HepG2 (cell line): ENCODE results near the gene SH3PXD2A. TPM values are rescaled to one million over a fixed set of nuclear protein-coding genes. Genes with fewer than 3 reads are reported as not detected.

Experiments
- ATAC-seq: fragments of 200-7000 bp; cut with Tn5 transposase; 3 replicates; pipeline ENCODE4 v1.9.1; 2020; ENCODE audit warnings: mild to moderate bottlenecking, moderate library complexity
- BruUV-seq: library from RNA; stranded (reverse); fragments of 400-500 nt; replicated peaks from 2 replicates; lab custom pipeline; 2021; lab: Mats Ljungman, UMichigan
- CTCF ChIA-PET: fragments of 300-600 bp; formaldehyde crosslinking; extraction: SDS; loops from one replicate; lab custom pipeline; 2021; ENCODE audit warnings: low total read pairs, inconsistent platforms, low intra/inter-chr PET ratio; lab: Yijun Ruan, JAX
- POLR2A ChIA-PET: fragments of 350-600 bp; sonication (Branson Sonifier 250); formaldehyde crosslinking; loops from one replicate; lab custom pipeline; 2020; ENCODE audit warnings: antibody characterized with exemption, inconsistent platforms; lab: Yijun Ruan, JAX
- DNase-seq: peaks from one replicate; pipeline ENCODE4 v3.0.0-alpha.2; 2015; ENCODE audit warnings: low spot score
- FAIRE-seq: peaks from 3 replicates; lab custom pipeline; 2011; peaks lifted over from hg19 to GRCh38; lab: Jason Lieb, UNC
- H2AFZ ChIP-seq: one replicate; pipeline ENCODE4 v1.6.1; 2011; ENCODE audit warnings: low read length, inconsistent platforms
- H3K27ac ChIP-seq: fragments of 300-600 bp; 3 replicates; pipeline ENCODE4 v1.8.0; 2011; ENCODE audit warnings: mixed run types, mild to moderate bottlenecking, mixed read lengths, low read length, inconsistent platforms; ENCODE audit not compliant: insufficient read depth; ENCODE audit errors: extremely low read length
- H3K27me3 ChIP-seq, 2 experiments: fragments of 200-600 bp in 1 of 2; 2 replicates in 1 of 2; 3 replicates in 1 of 2; pipeline versions ENCODE4 v1.6.0 to v1.8.0; 2011; ENCODE audit warnings: low read length in 2 of 2, mild to moderate bottlenecking in 2 of 2, moderate library complexity in 2 of 2, inconsistent platforms in 1 of 2; ENCODE audit not compliant: insufficient read depth in 2 of 2, control insufficient read depth in 1 of 2
- H3K36me3 ChIP-seq, 2 experiments: fragments of 200-600 bp in 1 of 2; replicated peaks in 1 of 2; 2 replicates in 1 of 2; 3 replicates in 1 of 2; pipeline versions ENCODE4 v1.5.1 to v1.8.0; 2011; ENCODE audit warnings: low read length in 2 of 2, inconsistent platforms in 1 of 2; ENCODE audit not compliant: insufficient read depth in 2 of 2, control insufficient read depth in 1 of 2
- H3K4me1 ChIP-seq: 2 replicates; pipeline ENCODE4 v1.5.1; 2012; ENCODE audit warnings: low read length, inconsistent platforms; ENCODE audit not compliant: insufficient read depth
- H3K4me2 ChIP-seq: 2 replicates; pipeline ENCODE4 v1.6.0; 2011; ENCODE audit warnings: low read depth, low read length, inconsistent platforms
- H3K4me3 ChIP-seq, 3 experiments: fragments of 200-600 bp in 1 of 3; sonication (generic), shearing (Covaris generic) in 1 of 3; replicated peaks in 1 of 3; 2 replicates each; pipeline ENCODE4 v1.5.1; 2011 to 2016; ENCODE audit warnings: low read length in 3 of 3, inconsistent platforms in 2 of 3, low read depth in 2 of 3, mild to moderate bottlenecking in 2 of 3, control low read depth in 1 of 3, mixed read lengths in 1 of 3; ENCODE audit not compliant: insufficient read depth in 1 of 3
- H3K79me2 ChIP-seq: one replicate; pipeline ENCODE4 v1.6.1; 2011; ENCODE audit warnings: low read length, inconsistent platforms; ENCODE audit not compliant: insufficient read depth
- H3K9ac ChIP-seq: 2 replicates; pipeline ENCODE4 v1.6.0; 2011; ENCODE audit warnings: mild to moderate bottlenecking, low read depth, low read length, inconsistent platforms; ENCODE audit not compliant: insufficient read depth
- H3K9me3 ChIP-seq: 2 replicates; pipeline ENCODE4 v1.5.1; 2012; ENCODE audit warnings: mild to moderate bottlenecking, low read length
- H4K20me1 ChIP-seq: 2 replicates; pipeline ENCODE4 v1.6.0; 2011; ENCODE audit warnings: inconsistent platforms, mild to moderate bottlenecking, low read length, moderate library complexity; ENCODE audit not compliant: insufficient read depth
- BCL6 ChIP-seq: IDR thresholded peaks from 2 replicates; pipeline ENCODE4 v1.6.1; 2016; ENCODE audit warnings: missing genetic modification reagents, missing compliant biosample characterization
- IRX3 ChIP-seq: sonication (generic); formaldehyde crosslinking; IDR thresholded peaks from 2 replicates; pipeline ENCODE4 v1.8.1; 2023; ENCODE audit warnings: mild to moderate bottlenecking, low read depth, missing genetic modification reagents, borderline replicate concordance
- KMT2A ChIP-seq: sonication (generic); formaldehyde crosslinking; IDR thresholded peaks from 2 replicates; pipeline ENCODE4 v1.4.0; 2020; ENCODE audit warnings: missing genetic modification reagents
- TBL1XR1 ChIP-seq: fragments of 150-350 bp; IDR thresholded peaks from 2 replicates; pipeline ENCODE4 v1.6.1; 2014; ENCODE audit warnings: borderline replicate concordance, low read length; ENCODE audit not compliant: partially characterized antibody
- U2AF1 ChIP-seq: fragments of 200-400 bp; formaldehyde crosslinking; optimal IDR thresholded peaks from 2 replicates; pipeline ENCODE3; 2017; ENCODE audit warnings: mild to moderate bottlenecking, low read depth, low read length
- ZNF251 ChIP-seq: sonication (generic); formaldehyde crosslinking; IDR thresholded peaks from 2 replicates; pipeline ENCODE4 v1.9.0; 2021; ENCODE audit warnings: mild to moderate bottlenecking, missing genetic modification reagents
- WGBS: methylation state at CpG from one replicate; pipeline ENCODE4 v1.1.6; 2017; ENCODE audit warnings: low lambda C conversion rate; 5-methylcytosine and 5-hydroxymethylcytosine counted together
- in situ Hi-C: cut with HindIII; loops from 2 replicates; pipeline ENCODE4 v1.10.0; 2017; ENCODE audit warnings: low pct_unique_long_range_greater_than_20kb; ENCODE audit not compliant: extremely low pct_ligation_motif_present
- intact Hi-C: fragments of 100-400 bp; cut with micrococcal nuclease; formaldehyde crosslinking; loops from one replicate; pipeline ENCODE4 v1.10.0; 2022; ENCODE audit not compliant: unreplicated experiment
- polyA plus RNA-seq, 8 experiments: library from polyadenylated mRNA; depleted of rRNA in 3 of 8; stranded (reverse) in 7 of 8; unstranded in 1 of 8; fragments of >200 nt; fragmentation: Illumina TruSeq in 4 of 8; extraction: Trizol in 4 of 8; gene quantifications; 2 replicates each; pipeline versions ENCODE4 v1.2.1 to v1.2.3, GENCODE V29; 2011 to 2016; ENCODE audit warnings: low read depth in 4 of 8, missing spikeins in 1 of 8, mixed read lengths in 1 of 8; ENCODE audit not compliant: insufficient read depth in 1 of 8
- total RNA-seq, 5 experiments: library from RNA; depleted of rRNA; stranded (reverse); fragments of >200 nt; fragmentation: Illumina TruSeq; extraction: Trizol; gene quantifications; 2 replicates each; pipeline ENCODE4 v1.2.3, GENCODE V29; 2016; ENCODE audit warnings: low read depth in 1 of 5
- TF ChIP-seq, protein P1 (sequence below): IDR thresholded peaks from 2 replicates; pipeline ENCODE4 v1.6.1; 2016; ENCODE audit warnings: low read depth

SH3PXD2A gene
- total and polyA plus RNA-seq, 2 of the 13 experiments (the other 11 are each of a cell fraction or from before 2014, with no cell fraction given) = 11.1 to 11.3 TPM

DNA sequence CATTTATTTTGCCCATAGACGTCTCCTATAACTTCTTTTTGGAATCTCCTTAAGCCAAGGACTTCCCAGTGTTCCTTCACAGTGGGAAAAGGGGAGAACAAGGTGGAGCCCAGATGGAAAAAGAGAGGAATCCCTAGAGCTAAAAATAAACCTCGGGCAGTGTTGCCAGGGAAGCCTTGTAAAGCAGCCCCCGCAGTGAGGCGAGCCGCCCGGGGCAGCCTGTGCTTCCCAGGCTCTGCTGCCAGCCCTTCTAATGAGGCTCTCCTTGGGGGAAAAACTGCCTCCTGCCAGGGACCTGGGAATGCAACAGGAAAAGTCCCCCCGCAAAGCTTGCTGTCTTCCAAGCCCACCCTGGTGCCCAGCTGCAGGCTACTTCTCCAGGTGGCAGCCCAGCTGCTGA lies 71.7 kb downstream of the SH3PXD2A start:
- ATAC-seq = no peak
- Histone ChIP-seq H3K79me2 (peaks cover 11% of the 10 kb centered on the region), H3K27me3 (no peaks in the 10 kb centered on the region), H3K36me3 (peaks cover 18 to 48% of the 10 kb centered on the region in 2 experiments), H3K4me1 (peaks cover 60% of the 10 kb centered on the region), H3K9me3 (no peaks in the 10 kb centered on the region), H3K4me3 (no peak overlapping the region), H3K9ac (no peak overlapping the region), H4K20me1 (no peaks in the 10 kb centered on the region; the same call in 1 of the 2 replicates), H2AFZ (no peak overlapping the region), H3K27ac (no peak overlapping the region), H3K4me2 (no peak overlapping the region)
- ChIA-PET POLR2A (no interaction called here), CTCF (no interaction called here)
- TF ChIP-seq BCL6 (CRISPR knock-in tag) (no peak), TBL1XR1 (no peak), ZNF251 (CRISPR knock-in tag) (no peak), KMT2A (CRISPR knock-in tag) (no peak), IRX3 (CRISPR knock-in tag) (no peak), U2AF1 (no peak)
- TF ChIP-seq, protein P1, sequence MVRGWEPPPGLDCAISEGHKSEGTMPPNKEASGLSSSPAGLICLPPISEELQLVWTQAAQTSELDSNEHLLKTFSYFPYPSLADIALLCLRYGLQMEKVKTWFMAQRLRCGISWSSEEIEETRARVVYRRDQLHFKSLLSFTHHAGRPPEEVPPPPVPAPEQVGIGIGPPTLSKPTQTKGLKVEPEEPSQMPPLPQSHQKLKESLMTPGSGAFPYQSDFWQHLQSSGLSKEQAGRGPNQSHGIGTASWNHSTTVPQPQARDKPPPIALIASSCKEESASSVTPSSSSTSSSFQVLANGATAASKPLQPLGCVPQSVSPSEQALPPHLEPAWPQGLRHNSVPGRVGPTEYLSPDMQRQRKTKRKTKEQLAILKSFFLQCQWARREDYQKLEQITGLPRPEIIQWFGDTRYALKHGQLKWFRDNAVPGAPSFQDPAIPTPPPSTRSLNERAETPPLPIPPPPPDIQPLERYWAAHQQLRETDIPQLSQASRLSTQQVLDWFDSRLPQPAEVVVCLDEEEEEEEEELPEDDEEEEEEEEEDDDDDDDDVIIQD (CRISPR knock-in tag) = no peak
- no peak for DNase-seq
- intact Hi-C loops (no loop called here), in situ Hi-C loops (no loop called here)
- FAIRE-seq = no peak
- BruUV-seq = no TSS peak
- WGBS = 94% methylated on average over 7 of the region's 7 CpGs
